ENCODE data around the gene TEX52. TPM values are rescaled to one million over a fixed set of nuclear protein-coding genes. Genes with fewer than 3 reads are reported as not detected.
A peak's percentile ranks its signal among the peaks of the same experiment; 100 is the strongest.
"Not testable (repeated sequence)": the region's sequence is repeated elsewhere in the genome, so short reads cannot be mapped to it uniquely, and the experiment has no call there.

TEX52 gene
- total RNA-seq, 1 donor from 2014 or later, result not detected

GRCh38 chr12:2868986-2869632 lies 12.3 kb upstream of the TEX52 start:
- DNase-seq (ENCODE audit: low read depth), result peak; percentile 40

- no peak for DNase-seq (ENCODE audit: low read depth)
Observed at GRCh38 chr12:2864198-2864597, 7.4 kb upstream of the TEX52 start.

DNA sequence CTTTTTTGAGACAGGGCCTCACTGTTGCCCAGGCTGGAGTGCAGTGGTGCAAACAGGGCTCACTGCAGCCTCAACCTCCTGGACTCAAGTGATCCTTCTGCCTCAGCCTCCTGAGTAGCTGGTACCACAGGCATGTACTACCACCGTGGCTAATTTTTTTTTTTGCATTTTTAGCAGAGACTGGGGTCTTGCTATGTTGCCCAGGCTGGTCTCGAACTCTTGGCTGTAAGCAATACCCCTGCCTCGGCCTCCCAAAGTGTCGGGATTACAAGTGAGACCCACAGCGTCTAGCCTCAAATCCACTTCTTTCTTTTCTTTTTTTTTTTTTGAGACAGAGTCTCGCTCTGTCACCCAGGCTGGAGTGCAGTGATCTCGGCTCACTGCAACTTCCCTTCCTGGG lies 6.6 kb upstream of the TEX52 start:
- not testable (repeated sequence) for DNase-seq (ENCODE audit: low read depth)

DNA sequence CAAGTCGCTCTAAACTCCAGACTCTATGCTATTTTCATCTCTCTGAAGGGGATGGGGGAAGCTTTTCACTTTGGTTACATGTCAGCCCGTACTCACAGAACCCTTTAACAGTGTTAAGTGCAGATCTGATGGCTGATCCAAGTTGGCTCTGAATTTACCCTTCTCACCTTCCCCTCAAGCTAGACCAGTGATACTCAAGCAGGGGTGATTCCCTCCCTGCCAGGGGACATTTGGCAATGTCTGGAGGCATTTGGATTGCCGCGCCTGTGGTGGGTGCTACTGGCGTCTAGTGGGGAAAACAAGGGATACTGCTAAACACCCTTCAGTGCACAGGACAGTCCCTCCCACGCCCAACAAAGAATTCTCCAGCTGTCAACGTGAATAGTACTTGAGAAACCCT lies 6.0 kb upstream of the TEX52 start:
- no peak for DNase-seq (ENCODE audit: low read depth)

DNA sequence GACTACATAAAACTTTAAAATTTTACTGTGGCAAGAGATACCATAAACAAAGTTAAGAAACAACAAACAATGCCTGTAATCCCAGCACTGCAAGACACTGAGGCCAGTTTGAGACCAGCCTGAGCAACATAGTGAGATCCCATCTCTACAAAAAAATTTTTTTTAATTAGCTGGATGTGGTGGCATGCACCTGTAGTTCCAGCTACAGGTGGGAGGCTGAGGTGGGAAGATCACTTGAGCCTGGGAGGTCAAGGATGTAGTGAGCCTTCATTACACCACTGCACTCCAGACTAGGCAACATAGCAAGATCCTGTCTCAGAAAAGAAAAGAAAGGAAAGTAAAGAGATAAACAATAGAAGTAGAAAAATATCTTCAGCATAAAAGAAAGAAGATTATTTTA lies 3.3 kb upstream of the TEX52 start:
- no peak for DNase-seq (ENCODE audit: low read depth)

DNA sequence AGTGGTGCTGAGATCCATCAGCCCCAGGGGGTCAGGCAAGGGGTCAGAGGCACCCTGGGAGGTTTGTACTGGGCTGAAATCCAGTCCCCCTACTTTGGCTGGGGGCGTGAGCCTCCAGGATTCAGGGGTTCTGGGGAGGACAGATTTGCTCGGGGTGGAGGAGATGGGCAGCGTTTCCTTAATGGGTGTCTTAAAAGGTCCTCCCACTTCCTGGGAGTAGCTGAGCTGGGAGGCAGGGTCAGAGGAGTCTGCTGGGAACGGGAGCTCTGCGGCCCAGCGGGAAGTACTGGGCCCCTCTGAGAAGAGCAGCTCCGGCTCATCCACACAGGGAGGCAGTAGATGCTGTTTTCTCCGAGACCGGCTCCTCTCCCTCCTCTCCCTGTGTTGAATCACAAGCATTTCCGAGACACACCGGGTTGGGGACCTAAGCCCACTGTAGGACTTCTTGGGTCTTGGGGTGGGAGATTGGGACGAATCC lies 2.1 kb upstream of the TEX52 start:
- no peak for DNase-seq (ENCODE audit: low read depth)

DNA sequence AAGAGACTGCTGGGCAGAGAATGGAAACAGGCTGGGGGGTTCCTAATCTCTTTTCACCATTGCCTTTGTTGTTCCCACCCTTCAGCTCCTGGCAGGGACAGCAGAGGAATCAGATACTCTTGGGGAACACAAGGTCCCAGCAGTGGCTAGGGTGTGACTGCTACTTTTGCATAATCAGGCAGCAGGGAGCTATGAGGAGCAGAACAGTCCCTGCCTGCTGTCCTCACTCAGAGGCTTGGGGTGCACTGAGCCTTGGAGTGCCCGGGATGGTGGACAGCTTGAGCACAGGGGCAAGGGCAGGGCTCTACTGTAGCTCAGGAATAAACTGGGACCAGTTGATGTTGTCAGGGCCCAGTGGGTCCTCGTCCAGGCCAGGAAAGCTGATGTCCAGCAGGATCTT lies 1.5 kb upstream of the TEX52 start:
- DNase-seq (ENCODE audit: low read depth), result no peak

DNA sequence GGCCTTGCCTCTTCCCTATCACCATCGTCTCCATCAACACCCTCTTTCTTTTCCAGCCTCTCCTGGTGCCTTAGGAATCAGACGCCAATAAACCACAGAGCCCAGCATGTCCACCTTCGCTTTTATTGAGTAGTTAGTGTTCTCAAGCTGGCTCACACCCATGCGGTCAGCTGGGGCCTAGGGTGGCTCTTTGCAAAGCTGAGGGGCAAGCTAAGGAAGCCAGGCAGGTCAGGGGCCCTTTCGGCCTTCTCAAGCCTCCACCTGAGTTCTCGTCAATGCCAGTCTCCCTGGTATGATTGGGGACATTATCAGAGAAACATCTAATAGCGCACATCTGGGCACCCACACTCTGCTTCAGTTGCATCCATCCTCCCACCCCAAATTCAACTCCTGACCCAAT lies 737 bp upstream of the TEX52 start:
- DNase-seq (ENCODE audit: low read depth), result no peak

GRCh38 chr12:2856051-2856450 lies 788 bp downstream of the TEX52 start:
- no peak for DNase-seq (ENCODE audit: low read depth)

DNA sequence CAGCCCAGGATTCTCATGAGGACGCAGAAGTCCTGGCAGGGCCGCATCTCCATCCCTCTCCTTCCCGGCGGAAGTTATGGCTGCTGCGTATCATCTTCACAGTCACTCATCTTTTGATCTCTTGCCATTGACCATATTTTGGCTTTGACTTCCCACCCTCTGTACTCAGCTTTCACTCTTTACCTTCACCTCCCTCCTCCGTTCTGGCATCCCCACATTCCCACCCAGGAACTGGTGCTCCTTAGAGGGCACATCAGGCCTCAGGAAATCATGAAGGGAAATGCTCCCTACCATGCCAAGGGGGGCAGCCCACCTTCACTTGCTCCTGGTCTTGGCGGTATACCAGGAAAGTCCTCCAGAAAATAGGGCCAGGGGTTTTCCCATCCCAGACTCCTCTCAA lies 1.3 kb downstream of the TEX52 start:
- DNase-seq (ENCODE audit: low read depth), result no peak

GRCh38 chr12:2854669-2855453 lies 2.0 kb downstream of the TEX52 start:
- no peak for DNase-seq (ENCODE audit: low read depth)

DNA sequence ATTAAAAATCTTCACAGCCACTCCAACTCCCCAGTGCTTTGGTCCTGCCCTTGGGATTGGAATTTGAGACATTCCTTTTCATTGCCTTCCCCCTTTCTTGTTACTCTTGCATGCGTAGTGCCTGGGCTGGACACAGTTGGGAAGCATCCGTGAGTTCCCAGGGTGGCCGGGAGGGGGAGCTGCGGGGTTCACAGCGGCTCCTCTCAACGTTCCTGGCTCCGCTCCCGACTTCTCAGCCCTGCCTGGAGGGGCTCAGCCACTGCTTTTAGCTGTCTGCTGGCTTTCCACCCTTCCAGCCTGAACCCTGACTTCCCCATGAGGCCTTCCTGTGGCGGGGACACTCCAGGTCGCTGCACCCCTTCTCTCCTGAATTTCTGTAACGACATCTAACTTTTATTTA lies 3.2 kb downstream of the TEX52 start:
- peak; percentile 49 for DNase-seq (ENCODE audit: low read depth)

DNA sequence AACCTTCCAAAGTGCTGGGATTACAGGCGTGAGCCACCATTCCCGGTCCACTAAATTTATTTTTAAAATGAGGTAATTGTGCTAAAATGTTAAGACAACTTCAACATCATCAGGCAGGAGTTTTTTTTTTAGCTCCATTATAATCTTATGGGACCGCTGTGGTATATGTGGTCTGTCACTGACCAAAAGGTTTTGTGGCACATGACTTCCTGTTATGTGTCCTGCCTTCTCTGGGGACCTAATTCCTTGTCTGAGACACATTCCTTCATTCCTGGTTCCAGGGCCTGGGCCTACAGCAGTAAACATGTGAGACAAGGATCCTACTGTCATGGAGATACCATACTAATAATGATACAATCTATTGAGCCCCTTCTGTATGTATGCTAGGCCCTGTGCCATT lies 4.9 kb downstream of the TEX52 start:
- DNase-seq (ENCODE audit: low read depth), result no peak

DNA sequence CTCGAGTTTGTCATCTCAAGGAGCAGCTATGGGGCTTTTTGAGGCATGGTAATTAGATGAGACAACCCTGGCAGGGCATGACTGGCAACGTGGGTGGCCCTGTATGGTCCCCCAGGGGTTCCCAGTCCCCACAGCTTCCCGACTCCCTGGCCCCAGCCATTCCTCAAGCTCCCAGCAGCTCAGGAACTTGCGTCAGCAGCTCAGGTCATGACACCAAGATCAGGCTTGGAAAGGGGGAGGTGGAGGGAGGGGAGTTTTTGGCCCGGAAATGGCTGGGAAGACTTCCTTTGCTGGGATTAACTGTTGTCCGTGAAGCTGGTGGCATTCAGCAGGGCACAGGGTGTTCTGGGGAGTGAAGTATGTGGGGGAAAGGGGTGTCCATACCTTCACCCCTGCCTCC lies 11.6 kb downstream of the TEX52 start:
- no peak for DNase-seq (ENCODE audit: low read depth)

GRCh38 chr12:2844786-2845185 lies 12.1 kb downstream of the TEX52 start:
- no peak for DNase-seq (ENCODE audit: low read depth)

GRCh38 chr12:2842948-2843347 lies 13.9 kb downstream of the TEX52 start:
- no peak for DNase-seq (ENCODE audit: low read depth)

GRCh38 chr12:2841056-2841650 lies 15.7 kb downstream of the TEX52 start:
- no peak for DNase-seq (ENCODE audit: low read depth)

DNA sequence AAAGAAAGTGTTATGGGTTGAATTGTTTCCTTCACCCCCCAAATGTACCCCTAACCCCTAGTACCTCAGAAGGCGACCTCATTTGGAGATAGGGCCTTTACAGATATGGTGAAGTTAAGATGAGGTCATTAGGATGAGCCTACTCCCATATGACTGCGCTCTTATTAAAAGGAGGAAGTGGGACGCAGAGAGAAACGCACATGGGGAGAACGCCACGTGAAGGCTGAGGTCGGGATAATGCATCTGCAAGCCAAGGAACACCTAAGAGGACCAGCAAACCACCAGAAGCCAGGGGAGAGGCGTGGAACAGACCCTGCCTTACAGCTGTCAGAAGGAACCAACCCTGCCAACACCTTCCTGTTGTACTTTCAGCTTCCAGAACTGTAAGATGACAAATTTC lies 20.3 kb downstream of the TEX52 start:
- DNase-seq (ENCODE audit: low read depth), result no peak

DNA sequence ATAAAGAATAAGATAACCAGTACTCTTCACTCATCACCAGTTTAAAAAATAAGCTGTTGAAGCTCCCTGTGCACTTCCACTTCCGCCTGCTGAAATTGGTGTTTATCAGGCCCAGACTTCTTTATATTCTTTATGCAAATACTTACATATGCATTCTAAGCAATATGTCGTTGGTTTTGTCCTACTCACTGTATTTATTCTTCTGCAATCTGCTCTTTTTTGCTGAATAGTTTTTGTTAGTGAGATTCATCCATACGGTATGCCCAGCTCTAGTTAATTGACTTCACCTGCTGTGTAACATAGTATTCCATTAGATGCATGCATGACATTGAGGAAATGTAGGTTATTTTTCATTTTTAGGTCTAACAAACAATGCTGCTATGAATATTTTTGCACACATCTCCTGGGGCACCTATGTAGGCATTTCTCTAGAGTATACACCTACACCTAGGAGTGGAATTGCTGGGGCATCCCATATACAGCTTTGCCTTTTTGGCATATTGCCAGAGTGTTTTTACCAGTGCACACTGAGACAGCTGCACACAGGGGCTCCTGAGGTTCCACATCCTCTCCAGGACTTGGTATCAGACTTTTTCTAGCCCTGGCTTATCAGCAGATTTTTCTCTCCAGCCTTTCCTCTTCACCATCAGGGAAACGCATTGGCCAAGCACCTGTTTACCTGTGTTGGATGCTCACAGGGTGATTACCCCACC lies 21.0 kb downstream of the TEX52 start:
- no peak for DNase-seq (ENCODE audit: low read depth)

DNA sequence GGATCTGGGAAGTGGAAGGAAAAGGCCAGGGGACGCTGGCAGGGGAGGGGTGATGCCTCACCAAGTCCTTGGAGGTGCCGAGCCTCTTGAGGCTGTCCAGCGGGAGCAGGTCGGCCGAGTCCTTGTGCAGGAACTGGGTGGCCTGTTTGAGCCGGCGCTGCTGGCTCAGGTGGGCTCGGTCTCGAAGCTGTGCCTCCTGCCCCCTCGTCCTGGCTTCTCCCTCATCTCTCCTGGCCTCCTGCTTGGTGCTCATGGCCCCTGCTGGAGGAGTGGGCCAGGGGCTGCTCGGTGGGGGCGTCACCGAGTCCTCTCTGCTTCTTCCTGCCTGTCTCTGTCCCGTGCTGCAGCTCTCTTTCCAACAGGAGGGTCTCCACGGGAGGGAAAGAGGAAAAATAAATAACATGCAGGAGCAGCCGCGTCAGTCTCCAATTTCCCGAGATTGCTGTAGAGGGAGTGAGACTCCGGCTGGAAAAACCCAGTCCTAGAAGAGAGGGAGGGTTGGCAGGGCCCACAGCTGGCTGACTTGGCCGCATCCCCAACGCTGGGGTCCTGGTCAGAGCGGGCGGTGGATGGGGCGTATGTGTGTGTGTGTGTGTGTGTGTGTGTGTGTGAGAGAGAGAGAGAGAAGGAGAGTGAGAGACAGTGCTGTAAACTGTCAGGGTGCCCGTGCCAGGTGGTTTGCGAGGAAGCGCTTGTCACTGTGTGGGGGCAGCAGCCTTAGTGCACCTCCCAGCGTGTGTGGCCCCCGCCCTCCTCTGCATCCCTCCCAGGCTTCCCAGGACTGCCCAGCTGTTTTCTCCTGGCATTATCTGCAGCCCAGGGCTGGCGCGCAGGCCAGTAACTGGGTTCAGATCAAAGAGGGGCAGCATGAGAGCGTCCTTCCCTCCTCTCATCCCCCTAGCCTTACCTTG lies 22.0 kb downstream of the TEX52 start, which contains the start of gene NRIP2:
NRIP2 (minus strand) TSS at position 455 of the 911 bp plus-strand sequence; CDS start at position 403, 52 bp downstream.
- no peak for DNase-seq (ENCODE audit: low read depth)

- no peak for DNase-seq (ENCODE audit: low read depth)
Observed at GRCh38 chr12:2833810-2834209, 23.0 kb downstream of the TEX52 start.

Measured in renal cortical epithelial cell (primary cell).